ENCODE results near the gene GPR42. TPM values are rescaled to one million over a fixed set of nuclear protein-coding genes. Genes with fewer than 3 reads are reported as not detected.

The GPR42 gene
- total RNA-seq, 1 experiment from 2014 or later: not detected

- peaks cover 48% of the 10 kb centered on the region for H3K9me3 Mint-ChIP-seq
Measured at GRCh38 chr19:35381926-35382325, 11.1 kb downstream of the GPR42 start.

GRCh38 chr19:35383536-35383935 is 12.7 kb downstream of the GPR42 start:
- Mint-ChIP-seq H3K36me3 (peaks cover 27% of the 10 kb centered on the region), H3K9me3 (peaks cover 49% of the 10 kb centered on the region), H3K27ac (no peak overlapping the region), H3K4me3 (no peak overlapping the region), H3K4me1 (0 out of 2 replicates have a peak, but pooled peaks cover 4% of the 10 kb centered on the region), H3K27me3 (ENCODE audit: low read depth) (peaks cover 28% of the 10 kb centered on the region)
- ChIA-PET POLR2A (no interaction called here), CTCF (interaction anchor here (0.6 kb wide), 1 partner anchor 98 kb away, joined by 3 read pairs; no protein-coding TSS in a partner anchor)
- ATAC-seq (no peak), DNase-seq (ENCODE audit: low spot score) (no peak)
- no peak for TF ChIP-seq ZNF423 (CRISPR knock-in tag; IDR thresholded peaks at IDR 0.05)
- no peak for TF ChIP-seq ZNF232 (CRISPR knock-in tag; IDR thresholded peaks at IDR 0.05)
- no peak for TF ChIP-seq USF1 (CRISPR knock-in tag; IDR thresholded peaks at IDR 0.05)
- TF ChIP-seq HMGXB4 (CRISPR knock-in tag; IDR thresholded peaks at IDR 0.05): no peak
- TF ChIP-seq ZNF121 (CRISPR knock-in tag; IDR thresholded peaks at IDR 0.05): no peak
- no peak for TF ChIP-seq MXD4 (CRISPR knock-in tag; IDR thresholded peaks at IDR 0.05; ENCODE audit: borderline replicate concordance)
- TF ChIP-seq ZNF532 (CRISPR knock-in tag; IDR thresholded peaks at IDR 0.05; ENCODE audit: borderline replicate concordance): no peak
- TF ChIP-seq ZSCAN18 (CRISPR knock-in tag; IDR thresholded peaks at IDR 0.05): no peak
- TF ChIP-seq FOXP1 (CRISPR knock-in tag; IDR thresholded peaks at IDR 0.05; ENCODE audit: borderline replicate concordance): no peak

More at GRCh38 chr19:35381926-35382325, 11.1 kb downstream of the GPR42 start:
- no peak for TF ChIP-seq USF2 (CRISPR knock-in tag; IDR thresholded peaks at IDR 0.05)
- TF ChIP-seq NR3C1 (CRISPR knock-in tag; conservative IDR thresholded peaks at IDR 0.05; ENCODE audit: low read depth): no peak
- TF ChIP-seq CREM (CRISPR knock-in tag; IDR thresholded peaks at IDR 0.05): no peak
- no peak for TF ChIP-seq MLX (CRISPR knock-in tag; IDR thresholded peaks at IDR 0.05)
- TF ChIP-seq PRRX2 (CRISPR knock-in tag; IDR thresholded peaks at IDR 0.05): no peak
- no peak for TF ChIP-seq USF1 (CRISPR knock-in tag; IDR thresholded peaks at IDR 0.05)
- TF ChIP-seq JUN (CRISPR knock-in tag; IDR thresholded peaks at IDR 0.05): no peak
- TF ChIP-seq TEAD4 (CRISPR knock-in tag; IDR thresholded peaks at IDR 0.05): no peak
- TF ChIP-seq ZNF281 (CRISPR knock-in tag; IDR thresholded peaks at IDR 0.05): no peak
- no peak for TF ChIP-seq ATF1 (CRISPR knock-in tag; IDR thresholded peaks at IDR 0.05)
- Mint-ChIP-seq H3K27me3 (ENCODE audit: low read depth) (peaks cover 32% of the 10 kb centered on the region), H3K4me1 (peaks cover 8% of the 10 kb centered on the region), H3K27ac (no peak overlapping the region), H3K4me3 (no peak overlapping the region), H3K36me3 (peaks cover 23% of the 10 kb centered on the region)
- ChIA-PET POLR2A (no interaction called here), CTCF (no interaction called here)
- no peak for ATAC-seq
- no peak for DNase-seq (ENCODE audit: low spot score)

Data from WTC11 (cell line).